ENCODE measurements around the gene INSM1. TPM values are rescaled to one million over a fixed set of nuclear protein-coding genes. Genes with fewer than 3 reads are reported as not detected.

The INSM1 gene
- total RNA-seq, 1 experiment from 2014 or later: not detected

DNA sequence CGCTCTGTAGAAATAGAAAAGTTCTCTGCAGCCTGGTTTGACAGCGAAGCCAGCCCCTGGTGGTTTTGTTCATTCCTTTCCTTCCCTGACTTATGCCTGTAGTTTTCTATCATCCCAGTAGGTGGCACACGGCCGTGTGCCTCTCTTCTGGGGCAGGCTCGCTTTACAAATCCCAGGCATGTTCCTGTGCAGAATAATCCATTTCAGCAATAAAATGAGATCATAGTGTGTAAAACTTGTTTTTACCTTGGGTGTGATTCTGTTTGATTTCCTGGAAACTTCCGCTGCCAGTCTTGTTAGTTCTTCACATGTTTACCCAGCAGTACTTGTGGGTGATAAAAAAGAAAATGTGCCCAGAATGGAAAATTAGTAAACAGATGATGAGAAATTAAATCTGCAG, 7.4 kb upstream of the INSM1 start:
- DNase-seq (ENCODE audit: low read depth): peak; percentile 64

DNA sequence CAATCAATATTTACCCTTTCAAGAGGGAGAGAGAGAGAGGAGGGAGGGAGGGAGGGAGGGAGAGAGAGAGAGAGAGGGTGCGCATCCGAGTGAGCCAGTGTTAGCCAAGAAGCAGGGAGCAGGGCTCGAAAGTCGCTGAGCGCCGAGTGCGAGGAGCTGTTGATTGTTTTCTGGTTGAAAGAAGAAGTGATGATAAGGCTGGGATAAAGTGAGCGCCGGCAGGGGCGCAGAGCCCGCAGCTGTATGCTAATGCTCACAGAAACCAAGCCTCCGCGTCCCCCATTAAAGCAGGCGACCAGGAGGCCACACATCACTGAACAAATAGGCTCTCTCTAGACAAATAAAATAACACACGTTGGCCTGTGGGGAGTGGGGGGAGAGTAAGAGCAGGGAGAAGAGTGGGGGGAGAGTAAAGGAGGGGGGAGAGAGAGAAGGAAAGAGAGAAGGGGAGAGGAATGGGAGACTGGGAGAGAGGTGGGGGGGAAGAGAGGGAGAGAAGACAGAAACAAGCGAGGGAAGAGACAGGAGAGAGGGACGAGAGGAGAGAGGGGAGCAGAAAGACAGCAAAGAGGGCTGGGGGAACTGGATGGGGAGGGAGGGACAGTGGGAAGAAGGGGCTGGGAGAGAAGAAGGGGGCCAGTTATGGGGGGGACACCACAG, 5.0 kb upstream of the INSM1 start:
- DNase-seq (ENCODE audit: low read depth): no peak

DNA sequence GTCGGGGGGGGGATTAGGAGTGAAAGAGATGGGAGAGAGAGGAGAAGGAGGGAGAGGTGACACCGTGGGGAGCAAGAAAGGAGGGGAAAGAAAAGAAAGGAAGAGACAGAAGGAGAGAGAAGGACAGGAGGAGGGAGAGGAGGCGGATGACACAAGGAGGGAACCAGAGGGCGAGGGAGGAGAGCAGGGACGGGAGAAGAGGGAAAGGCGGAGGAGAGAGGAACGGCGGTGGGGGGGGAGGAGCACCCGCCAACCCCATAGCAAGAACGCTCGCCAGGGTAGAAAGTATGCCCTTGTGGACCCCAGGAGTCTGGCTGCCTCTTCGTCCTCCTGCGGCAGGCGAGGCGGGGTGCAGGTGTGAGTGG, 4.5 kb upstream of the INSM1 start:
- DNase-seq (ENCODE audit: low read depth): no peak

DNA sequence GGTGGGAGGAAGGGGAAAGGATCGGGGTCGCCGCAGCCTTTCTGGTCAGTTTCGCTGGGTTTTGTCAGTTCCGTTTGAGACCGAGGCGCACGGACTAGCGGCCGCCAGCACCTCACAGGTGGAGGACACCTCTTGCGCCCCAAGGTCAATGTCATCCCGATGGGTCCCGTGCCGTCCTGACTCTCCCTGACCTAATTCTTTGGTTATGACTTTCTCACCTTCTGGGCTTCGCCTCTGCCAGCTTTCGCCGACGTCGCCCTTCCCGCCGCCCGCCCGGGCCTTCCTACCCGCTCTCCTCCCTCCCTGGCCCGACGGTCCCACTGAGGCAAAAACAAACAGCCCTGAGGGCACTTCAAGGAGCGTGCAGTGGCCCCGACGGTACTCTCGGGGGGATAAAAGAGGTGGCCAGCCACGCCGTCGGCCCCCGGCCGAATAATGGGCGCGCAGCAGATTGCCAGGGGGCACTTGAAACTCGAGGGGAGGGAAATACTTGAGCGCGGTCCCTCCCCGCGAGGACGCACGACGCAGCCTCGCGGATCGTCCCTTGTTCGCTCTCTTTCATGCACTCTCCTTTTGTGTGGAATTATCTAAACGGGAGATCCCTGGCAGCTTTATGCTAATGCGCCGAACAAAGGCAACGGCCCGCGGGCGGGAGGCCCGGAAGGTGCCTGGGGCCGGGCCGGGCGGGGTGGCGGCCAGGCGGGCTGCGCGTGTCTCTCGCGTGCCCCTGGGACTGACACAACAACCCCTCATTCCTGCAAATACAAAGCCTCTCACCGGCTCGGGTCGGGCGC, 3.9 kb upstream of the INSM1 start:
- no peak for DNase-seq (ENCODE audit: low read depth)

DNA sequence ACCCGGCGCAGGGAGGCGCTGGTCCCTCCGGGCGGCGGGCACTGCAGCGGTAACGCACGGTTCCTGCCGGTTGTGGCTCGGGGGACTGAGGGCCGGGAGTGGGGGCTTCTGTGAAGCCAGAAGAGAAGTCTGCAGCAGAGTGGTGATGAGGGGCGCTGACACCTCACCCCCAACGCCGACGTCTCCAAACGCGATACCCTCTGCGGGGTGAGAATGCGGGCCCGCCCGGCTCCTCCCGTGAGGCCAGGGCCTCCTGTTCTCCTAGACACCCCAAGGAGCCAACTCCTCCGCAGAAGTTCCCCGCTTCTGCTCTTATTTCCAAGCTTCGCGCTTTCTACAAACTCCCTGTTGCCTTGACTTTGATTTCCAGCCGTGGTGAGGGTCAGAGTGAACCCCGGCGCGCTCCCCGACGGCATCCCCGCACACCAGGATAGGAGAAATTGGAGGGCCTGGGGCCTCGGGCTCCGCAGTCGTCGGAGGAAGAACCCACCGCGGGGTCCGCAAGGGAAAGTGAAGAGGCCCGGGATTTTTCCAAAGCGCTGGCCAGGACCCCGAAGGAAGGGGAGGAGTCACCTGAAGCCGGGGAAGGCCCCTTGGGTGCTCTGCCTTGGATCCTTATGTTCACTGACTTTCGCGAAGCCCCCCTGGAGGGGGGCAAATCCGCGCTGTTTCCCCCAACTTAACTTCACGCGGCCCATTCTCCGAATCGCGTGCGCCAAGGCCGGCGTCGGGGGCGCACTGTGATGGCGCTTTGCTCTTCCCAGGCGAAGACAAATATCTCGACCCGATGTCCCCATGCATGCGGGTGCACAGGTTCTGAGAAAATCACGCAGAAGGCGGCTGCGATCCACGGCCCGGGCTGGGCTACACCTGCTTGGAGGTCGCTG, 3.1 kb upstream of the INSM1 start:
- no peak for DNase-seq (ENCODE audit: low read depth)

DNA sequence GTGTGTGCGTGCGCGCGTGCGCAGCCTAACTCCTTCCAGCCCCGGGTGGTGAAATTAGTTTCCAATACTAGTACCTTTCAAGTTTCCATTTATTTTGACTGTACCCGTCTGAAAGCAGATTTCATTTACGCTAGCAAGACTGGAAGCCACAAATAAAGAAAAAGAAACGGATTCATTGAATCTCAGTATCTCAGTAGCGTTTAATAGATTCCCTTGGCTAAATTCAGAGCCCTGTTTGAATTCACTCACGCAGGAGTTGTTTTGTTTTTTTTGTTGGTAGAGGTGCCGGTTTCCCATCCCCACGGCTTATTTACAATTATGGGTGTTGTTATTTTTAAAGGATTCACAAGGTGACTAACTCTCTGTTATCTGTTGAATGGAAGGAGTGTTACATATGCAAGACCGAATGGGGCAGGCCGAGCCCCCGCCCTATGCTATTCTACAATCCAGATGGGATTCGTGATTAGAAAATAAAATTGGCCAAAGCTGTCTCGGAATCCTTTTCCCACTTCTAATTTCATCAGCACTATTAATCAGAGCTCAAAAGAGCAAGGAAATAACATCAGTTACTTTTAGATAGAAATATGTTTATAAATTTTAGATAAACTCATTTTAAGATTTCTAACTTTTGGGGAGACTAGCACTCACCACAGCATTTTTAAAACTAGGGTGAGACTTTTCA, 2.3 kb upstream of the INSM1 start:
- DNase-seq (ENCODE audit: low read depth): no peak

DNA sequence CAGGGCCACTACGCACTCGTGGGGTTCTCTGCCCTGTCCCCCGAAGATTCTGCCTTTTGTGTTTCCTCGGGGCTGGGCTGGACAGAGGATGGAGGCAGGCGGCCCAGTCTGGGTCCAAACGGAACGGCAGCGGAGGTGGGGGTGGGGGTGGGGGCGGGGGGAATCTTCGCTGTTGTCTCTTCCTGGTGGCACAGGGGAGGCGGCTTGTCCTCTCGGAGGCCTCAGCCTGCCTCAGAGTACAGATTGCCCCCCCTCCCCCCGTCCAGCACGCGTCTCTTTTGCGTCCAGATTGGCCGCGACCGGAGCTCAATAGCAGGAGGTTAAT, 1.4 kb upstream of the INSM1 start:
- no peak for DNase-seq (ENCODE audit: low read depth)

DNA sequence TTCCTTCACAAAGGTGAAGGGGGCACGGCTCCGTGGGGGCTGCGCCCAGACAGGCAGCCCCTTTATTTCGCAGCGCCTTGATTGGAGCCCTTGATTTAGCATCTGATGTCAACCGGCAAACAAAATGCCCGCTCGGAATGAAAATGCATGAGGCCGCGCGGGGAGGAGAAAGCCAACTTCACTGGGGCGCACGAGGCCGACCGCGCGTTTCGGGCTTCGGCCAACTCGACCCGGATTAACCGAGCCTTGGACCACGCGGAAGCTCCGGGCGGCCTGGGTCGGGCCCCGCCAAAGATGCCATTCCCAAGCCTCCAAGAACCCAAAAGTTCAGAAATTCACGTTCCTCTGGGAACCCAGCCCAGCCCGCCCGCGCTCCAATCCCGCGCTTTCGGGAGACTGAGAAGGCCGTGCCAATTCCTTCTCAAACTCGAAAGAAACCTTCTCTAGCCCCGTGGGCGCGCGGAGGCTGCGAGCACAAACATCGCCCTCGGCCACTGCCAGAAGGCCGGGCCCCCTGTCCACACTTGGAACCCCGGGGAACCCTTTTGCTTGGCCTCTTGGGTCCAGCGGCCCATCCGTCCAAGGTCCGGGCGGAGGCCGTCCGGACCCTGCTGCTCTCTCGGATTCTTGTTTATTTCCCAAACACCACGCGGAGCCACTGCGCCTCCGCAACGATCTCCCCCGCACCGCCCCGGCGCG, 879 bp upstream of the INSM1 start:
- no peak for DNase-seq (ENCODE audit: low read depth)

DNA sequence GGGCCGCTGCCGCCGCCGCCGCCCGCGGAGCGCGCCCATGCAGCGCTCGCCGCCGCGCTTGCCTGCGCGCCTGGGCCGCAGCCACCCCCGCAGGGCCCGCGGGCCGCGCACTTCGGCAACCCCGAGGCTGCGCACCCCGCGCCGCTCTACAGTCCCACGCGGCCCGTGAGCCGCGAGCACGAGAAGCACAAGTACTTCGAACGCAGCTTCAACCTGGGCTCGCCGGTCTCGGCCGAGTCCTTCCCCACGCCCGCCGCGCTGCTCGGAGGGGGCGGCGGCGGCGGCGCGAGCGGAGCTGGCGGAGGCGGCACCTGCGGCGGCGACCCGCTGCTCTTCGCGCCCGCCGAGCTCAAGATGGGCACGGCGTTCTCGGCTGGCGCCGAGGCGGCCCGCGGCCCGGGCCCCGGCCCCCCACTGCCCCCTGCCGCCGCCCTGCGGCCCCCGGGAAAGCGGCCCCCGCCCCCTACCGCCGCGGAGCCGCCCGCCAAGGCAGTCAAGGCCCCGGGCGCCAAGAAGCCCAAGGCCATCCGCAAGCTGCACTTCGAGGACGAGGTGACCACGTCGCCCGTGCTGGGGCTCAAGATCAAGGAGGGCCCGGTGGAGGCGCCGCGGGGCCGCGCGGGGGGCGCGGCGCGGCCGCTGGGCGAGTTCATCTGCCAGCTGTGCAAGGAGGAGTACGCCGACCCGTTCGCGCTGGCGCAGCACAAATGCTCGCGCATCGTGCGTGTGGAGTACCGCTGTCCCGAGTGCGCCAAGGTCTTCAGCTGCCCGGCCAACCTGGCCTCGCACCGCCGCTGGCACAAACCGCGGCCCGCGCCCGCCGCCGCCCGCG, 730 bp downstream of the INSM1 start:
- DNase-seq (ENCODE audit: low read depth): no peak

DNA sequence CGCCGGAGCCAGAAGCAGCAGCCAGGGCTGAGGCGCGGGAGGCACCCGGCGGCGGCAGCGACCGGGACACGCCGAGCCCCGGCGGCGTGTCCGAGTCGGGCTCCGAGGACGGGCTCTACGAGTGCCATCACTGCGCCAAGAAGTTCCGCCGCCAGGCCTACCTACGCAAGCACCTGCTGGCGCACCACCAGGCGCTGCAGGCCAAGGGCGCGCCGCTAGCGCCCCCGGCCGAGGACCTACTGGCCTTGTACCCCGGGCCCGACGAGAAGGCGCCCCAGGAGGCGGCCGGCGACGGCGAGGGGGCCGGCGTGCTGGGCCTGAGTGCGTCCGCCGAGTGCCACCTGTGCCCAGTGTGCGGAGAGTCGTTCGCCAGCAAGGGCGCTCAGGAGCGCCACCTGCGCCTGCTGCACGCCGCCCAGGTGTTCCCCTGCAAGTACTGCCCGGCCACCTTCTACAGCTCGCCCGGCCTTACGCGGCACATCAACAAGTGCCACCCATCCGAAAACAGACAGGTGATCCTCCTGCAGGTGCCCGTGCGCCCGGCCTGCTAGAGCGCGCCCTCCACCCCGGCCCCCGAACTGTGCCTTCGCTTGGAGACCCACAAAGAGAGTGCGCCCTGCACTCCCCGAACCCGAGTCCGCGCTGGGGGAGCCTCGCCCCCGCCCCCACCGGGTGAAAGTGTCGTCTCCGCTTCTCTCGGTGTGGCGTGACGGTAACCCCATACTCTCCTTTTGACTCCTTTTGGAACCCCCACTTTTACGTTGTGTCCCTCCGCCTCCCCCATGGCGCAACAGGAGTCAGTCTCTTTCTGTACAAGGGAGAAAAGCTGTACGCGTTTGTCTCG, 1.6 kb downstream of the INSM1 start:
- no peak for DNase-seq (ENCODE audit: low read depth)

DNA sequence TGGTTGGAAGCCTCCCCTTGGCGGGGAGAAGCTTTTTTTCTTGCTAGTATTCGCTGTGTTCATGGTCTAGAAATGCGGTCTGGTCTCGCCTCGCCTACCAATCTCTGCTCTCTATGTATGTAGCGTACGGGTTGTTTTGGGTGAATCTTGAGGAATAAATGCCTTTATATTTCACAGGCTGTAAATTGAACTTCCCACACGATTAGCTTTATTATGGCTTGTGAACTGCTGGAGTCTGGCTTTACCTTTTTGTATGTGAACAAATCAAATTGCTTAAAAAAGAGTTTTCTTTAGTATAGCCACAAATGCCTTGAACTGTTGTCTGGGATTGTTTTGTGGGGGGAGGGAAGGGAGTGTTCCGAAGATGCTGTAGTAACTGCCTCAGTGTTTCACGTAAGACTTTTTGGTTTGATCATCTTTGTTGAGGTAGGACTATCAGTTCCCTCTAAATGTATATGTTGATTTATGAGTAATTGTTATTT, 2.2 kb downstream of the INSM1 start:
- DNase-seq (ENCODE audit: low read depth): no peak

DNA sequence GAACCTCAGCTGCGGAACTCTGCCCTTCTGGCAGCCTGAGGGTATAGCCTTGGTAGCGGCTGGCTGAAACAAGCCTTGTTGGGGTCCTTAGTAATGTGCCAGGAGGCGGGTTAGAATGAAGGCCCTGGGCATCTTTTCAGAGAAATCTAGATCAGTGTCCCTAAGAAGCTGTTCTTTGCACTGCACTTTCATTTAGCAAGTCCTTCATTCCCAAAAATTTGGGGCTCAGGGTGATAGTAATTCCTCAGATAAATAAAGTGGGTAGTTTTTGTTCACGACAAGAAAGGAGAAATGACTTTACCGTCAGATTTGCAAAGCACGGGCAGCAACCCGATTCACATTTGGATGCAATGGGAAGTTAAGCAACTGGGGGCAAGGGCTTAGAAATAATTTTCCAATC, 3.2 kb downstream of the INSM1 start:
- no peak for DNase-seq (ENCODE audit: low read depth)

DNA sequence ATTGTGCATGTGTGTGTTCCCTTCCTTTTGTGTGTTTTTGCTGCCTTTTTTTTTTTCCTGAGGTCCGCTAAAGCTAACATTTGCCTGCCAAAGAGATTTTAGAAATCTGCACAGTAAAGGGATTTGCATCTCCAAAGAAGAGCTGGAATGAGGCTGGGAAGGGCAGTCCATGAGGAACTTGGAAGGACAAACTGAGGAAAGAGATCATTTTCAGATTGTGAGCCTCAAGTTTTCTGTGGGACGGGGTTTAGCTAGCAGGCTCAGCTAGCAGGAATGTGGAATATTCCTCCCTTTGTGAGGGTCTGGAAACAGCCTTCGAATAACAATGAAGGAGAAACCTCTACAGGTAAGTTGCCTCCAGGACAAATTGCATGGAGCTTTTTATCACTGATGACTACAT, 3.8 kb downstream of the INSM1 start:
- no peak for DNase-seq (ENCODE audit: low read depth)

DNA sequence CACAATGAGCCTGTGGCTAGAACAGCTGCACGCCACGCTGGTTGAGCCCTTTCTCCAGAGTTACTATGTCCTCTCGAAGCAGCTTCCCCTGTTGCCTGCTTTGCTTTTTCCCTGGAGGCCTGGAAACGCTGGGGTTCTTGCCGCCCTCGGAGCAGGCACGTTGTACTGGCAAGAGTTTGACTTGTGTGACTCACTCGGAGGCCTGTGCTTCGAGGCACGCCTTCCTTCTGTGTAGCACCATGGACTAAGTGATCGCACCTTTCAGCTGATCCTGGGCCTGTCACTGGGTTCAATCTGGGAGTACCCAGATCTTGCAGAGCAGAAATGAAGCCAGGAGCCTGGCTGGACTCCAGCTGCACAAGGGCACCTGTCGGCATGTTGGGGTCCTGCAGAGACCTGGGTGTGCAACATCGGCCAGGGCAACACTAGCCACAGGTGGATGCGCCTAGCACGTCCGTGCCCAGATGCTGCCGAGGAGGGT, 5.2 kb downstream of the INSM1 start:
- DNase-seq (ENCODE audit: low read depth): peak; percentile 38

DNA sequence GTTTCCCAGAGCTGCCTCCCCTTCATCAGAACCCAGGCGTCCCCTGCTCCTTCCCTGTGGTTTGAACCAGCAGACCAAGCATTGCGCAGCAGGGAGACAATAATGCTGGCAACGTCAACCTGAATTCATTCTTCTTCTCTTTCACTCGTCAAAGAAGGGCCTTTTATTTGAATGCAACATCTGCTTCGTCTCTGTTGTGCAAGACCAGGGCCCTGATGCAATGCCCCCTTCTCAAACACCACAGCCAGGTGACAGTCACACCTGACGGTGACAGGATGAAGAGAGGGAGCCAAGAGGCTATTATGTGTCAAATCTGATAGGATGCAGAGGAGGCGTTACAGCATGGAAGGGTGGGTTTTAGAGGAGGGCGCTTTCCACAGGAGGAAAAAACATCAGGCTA, 8.0 kb downstream of the INSM1 start:
- DNase-seq (ENCODE audit: low read depth): no peak

DNA sequence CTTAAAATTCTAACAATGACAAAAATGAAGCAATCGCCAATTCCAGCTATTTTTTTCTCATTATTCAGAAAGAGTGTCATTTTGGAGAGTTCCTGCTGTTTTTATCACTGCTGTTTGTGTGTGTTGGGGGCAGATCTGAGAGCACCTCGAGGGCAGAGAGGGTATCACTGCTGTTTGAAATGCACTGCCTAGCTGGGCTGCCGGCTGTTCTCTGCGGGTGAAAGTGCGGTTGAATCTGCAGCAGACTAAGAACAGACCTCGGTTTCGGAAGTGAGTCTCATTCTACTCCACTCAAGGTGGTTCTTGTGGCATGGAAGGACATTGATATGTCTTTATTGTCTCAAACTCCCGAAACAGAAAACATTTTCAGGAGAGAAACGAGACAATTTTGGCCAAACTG, 18.3 kb downstream of the INSM1 start:
- DNase-seq (ENCODE audit: low read depth): no peak

DNA sequence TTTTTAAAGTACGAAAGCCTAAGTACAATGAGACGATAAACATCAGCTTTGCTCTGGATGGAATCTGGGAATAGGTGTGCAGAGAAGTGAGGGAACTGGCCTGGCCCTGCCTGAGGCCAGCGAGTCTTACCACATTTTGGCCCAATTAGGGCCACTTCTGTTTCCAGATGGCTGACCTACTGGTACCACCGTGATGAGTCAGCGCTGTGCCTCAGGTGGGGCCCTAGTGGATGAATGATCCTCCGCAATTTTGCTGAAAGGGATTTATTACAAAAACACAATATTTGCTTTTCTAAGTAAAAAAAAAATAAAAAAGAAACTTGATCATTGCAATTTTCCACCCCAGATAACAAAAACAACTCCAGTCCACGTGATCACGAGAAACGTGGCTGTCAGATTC, 22.5 kb downstream of the INSM1 start:
- no peak for DNase-seq (ENCODE audit: low read depth)

DNA sequence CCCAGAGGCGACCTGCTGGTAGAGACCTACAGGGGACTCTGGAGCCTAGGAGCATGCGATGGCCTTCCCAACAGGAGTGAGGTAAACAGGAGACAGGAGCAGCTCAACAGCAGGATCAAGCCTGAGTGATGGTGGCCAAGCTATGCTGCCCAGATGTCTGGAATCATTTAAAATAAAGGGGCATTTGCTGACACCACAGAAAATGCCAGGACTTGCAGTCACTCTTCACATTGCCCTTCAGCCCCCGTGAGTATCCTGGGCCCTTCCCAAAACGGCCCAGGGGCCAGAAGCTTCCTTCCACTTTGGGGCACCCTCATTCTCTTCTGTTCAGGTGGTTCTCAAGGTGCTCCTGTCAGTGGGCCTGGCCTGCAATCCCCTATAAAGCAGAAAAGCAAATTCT, 23.2 kb downstream of the INSM1 start:
- no peak for DNase-seq (ENCODE audit: low read depth)

DNA sequence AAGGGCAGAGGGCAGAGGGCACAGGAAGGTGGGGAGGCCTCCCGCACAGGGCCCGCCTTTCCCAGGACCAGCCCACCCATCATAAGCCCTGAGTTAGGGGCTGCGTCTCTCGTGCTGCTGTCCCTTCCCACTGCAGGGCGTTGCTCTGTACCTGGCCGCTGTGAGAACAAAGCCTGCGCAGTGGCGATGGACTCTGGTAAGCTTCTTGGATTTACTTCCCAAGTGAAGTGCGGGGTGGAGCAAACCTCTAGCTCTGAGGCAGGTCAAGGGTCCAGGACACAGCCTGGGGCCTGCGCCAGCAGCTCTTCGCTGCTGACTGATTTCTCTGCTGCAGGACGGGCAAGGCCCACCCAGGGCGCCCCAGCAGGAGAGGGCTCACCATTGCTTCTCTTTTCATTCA, 23.9 kb downstream of the INSM1 start:
- no peak for DNase-seq (ENCODE audit: low read depth)

All from HT1080 (cell line).